PFSK-1 (cell line): ENCODE measurements around the gene TMSB10.

Experiments
- FOXP2 ChIP-seq: optimal IDR thresholded peaks from 2 replicates; pipeline ENCODE3; 2011; ENCODE audit warnings: borderline replicate concordance, control low read depth, inconsistent platforms; ENCODE audit not compliant: insufficient read depth; ENCODE audit errors: extremely low read length, extremely low read depth
- POLR2AphosphoS5 ChIP-seq: IDR thresholded peaks from 2 replicates; pipeline ENCODE4 v1.6.1; 2012; ENCODE audit warnings: low read depth, mild to moderate bottlenecking, control low read depth, low read length, moderate library complexity
- REST ChIP-seq, 2 experiments: IDR thresholded peaks; 2 replicates each; pipeline versions ENCODE4 v1.6.1 to v1.8.0; 2011 to 2012; ENCODE audit warnings: low read depth in 2 of 2, low read length in 2 of 2, control low read depth in 1 of 2, inconsistent platforms in 1 of 2, mild to moderate bottlenecking in 1 of 2, moderate library complexity in 1 of 2; ENCODE audit not compliant: insufficient read depth in 1 of 2
- SIN3A ChIP-seq: IDR thresholded peaks from 2 replicates; pipeline ENCODE4 v1.6.1; 2012; ENCODE audit warnings: mild to moderate bottlenecking, low read length, moderate library complexity, borderline replicate concordance; ENCODE audit not compliant: insufficient read depth
- TAF1 ChIP-seq: IDR thresholded peaks from 2 replicates; pipeline ENCODE4 v1.6.1; 2012; ENCODE audit warnings: low read length, control low read depth, borderline replicate concordance; ENCODE audit not compliant: insufficient read depth

Gene TMSB10

GRCh38 chr2:84891355-84892010 is 14.0 kb upstream of the TMSB10 start:
- TF ChIP-seq REST (IDR thresholded peaks at IDR 0.05; ENCODE audit: insufficient read depth in 1 of 2, low read depth in 2 of 2, low read length in 2 of 2) (no peak), TAF1 (no peak), FOXP2 (no peak), SIN3A (no peak), POLR2AphosphoS5 (no peak)

- no peak for TF ChIP-seq SIN3A
- TF ChIP-seq REST (IDR thresholded peaks at IDR 0.05; ENCODE audit: insufficient read depth in 1 of 2, low read depth in 2 of 2, low read length in 2 of 2), result no peak
- TF ChIP-seq TAF1, result no peak
- TF ChIP-seq FOXP2, result no peak
- TF ChIP-seq POLR2AphosphoS5, result no peak
Observed at GRCh38 chr2:84894131-84894586, 11.3 kb upstream of the TMSB10 start.

- TF ChIP-seq TAF1 (no peak), POLR2AphosphoS5 (no peak), FOXP2 (no peak), REST (IDR thresholded peaks at IDR 0.05; ENCODE audit: insufficient read depth in 1 of 2, low read depth in 2 of 2, low read length in 2 of 2) (no peak), SIN3A (no peak)
Observed at GRCh38 chr2:84894758-84895520, 10.5 kb upstream of the TMSB10 start.

- TF ChIP-seq REST (IDR thresholded peaks at IDR 0.05; ENCODE audit: insufficient read depth in 1 of 2, low read depth in 2 of 2, low read length in 2 of 2) (no peak), SIN3A (no peak), POLR2AphosphoS5 (no peak), FOXP2 (no peak), TAF1 (no peak)
Observed at GRCh38 chr2:84896567-84896966, 8.9 kb upstream of the TMSB10 start.
